Fibroblast of gingiva (primary cell): ENCODE results near the gene FOCAD.
"Not testable (repeated sequence)": the region's sequence is repeated elsewhere in the genome, so short reads cannot be mapped to it uniquely, and the experiment has no call there.

Experiments
- DNase-seq: peaks from one replicate; pipeline ENCODE4 v3.0.0-alpha.2; 2011; ENCODE audit warnings: low read depth

FOCAD gene

GRCh38 chr9:20973246-20973947 is 289.3 kb downstream of the FOCAD start:
- not testable (repeated sequence) for DNase-seq

- not testable (repeated sequence) for DNase-seq
These were observed 290.3 kb downstream of the FOCAD start for GRCh38 chr9:20974191-20974938.

DNA sequence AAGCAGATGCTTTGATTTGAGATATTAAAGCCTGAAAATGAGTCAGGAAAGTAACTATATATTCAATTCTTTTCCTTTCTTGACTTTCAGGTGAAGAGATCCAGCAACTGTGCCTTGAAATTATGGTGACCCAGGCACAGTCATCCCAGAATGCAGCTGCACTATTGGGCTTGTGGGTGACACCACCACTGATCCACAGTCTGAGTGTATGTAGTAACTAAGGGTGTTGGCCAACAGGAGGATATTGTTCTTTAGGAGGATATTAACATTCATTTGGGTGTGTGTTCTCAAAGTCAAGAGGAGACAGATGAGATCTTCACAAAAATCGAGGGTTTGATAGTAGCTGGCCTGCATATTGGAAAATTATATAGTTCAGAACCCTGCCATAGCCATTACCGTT is 294.2 kb downstream of the FOCAD start:
- no peak for DNase-seq

DNA sequence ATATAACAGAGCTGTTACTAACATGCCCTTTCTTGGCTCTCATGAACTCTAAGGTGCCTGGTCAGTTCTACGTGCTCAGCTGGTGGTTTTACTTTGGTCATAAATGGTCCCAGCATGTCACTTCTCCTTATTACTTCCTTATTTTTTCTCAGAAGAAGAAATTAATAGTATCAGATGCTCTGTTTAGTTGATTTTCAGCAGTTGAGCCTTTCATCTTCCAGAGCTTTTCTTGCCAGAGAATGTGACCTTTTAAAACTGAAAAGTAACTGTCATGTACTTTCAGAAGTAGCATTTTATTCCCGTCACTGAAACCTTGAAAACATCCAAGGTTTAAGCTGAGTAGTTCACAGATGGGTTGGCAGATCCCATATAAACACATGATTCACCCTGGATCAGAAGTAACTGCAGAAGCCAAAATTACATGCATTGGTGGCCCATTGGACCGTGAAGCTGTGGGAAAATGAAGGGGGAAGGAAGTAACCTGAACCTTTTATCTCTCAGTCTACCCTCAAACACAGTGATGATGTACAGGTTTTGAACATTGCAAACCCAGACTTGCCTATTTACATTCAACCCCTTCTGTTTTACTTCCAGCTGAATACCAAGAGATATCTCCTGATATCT is 296.9 kb downstream of the FOCAD start:
- DNase-seq, result peak; percentile 92

DNA sequence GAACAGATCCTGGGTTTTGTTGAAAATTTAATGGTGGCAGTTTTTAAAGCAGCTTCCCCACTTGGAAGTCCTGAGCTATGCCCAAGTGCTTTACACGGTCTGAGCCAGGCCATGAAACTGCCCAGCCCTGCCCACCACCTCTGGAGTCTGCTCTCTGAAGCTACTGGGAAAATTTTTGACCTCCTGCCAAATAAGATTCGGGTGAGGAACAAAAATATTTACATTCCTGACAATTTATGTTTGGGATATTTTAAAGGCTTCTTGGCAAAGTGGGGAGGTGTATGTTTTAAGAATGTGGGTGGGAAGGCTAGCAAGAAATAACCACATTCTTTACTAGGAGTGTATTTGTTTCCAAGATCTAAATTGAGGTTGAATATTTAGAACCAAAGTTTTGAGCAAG is 297.4 kb downstream of the FOCAD start:
- peak; percentile 92 for DNase-seq

- DNase-seq, result peak; percentile 65
These were observed 300.4 kb downstream of the FOCAD start for GRCh38 chr9:20984506-20984905.

GRCh38 chr9:20985851-20986600 is 302.0 kb downstream of the FOCAD start:
- DNase-seq, result no peak

GRCh38 chr9:20987521-20987920 is 303.5 kb downstream of the FOCAD start:
- DNase-seq, result no peak

- no peak for DNase-seq
These were observed 304.0 kb downstream of the FOCAD start for GRCh38 chr9:20988061-20988460.

- peak; percentile 72 for DNase-seq
These were observed 304.7 kb downstream of the FOCAD start for GRCh38 chr9:20988671-20989315.

DNA sequence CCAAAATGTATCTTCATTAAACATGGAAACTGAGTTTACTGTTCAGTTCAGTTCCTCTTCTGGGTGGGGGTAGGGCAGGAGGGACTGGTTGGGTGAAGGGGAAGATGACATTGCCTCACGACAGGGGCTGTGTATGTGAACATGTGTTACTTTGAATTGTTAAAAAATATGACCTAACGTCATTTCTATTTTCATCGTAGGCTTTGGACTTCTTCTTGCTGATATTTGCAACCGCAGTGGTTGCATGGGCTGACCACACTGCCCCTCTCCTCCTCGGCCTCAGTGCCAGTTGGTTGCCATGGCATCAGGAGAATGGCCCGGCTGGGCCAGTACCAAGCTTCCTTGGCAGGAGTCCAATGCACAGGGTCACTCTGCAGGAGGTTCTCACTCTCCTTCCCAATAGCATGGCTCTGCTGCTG is 305.9 kb downstream of the FOCAD start:
- DNase-seq, result no peak

- DNase-seq, result no peak
These were observed 306.8 kb downstream of the FOCAD start for GRCh38 chr9:20990867-20991266.

DNA sequence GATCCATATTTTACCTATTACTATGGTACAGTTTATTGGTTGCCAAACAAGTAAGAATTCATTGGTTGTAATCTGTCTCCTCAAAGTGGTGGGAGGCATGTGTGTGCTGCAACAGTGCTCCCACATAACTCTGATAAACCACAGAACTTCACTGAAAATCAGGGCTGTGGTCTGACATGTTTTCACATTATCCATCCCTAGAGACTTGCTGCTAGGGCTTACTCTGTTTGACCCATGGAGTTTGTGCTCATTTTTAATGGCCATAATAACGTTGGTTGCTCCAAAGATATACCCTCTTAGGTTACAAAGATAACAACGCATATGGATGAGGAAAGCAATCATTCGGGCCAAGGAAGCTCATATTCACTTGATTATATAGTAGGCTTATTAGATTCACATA is 310.4 kb downstream of the FOCAD start:
- DNase-seq, result no peak

- DNase-seq, result no peak
These were observed 311.6 kb downstream of the FOCAD start for GRCh38 chr9:20995616-20996015.

- no peak for DNase-seq
These were observed 312.8 kb downstream of the FOCAD start for GRCh38 chr9:20996809-20997208.

DNA sequence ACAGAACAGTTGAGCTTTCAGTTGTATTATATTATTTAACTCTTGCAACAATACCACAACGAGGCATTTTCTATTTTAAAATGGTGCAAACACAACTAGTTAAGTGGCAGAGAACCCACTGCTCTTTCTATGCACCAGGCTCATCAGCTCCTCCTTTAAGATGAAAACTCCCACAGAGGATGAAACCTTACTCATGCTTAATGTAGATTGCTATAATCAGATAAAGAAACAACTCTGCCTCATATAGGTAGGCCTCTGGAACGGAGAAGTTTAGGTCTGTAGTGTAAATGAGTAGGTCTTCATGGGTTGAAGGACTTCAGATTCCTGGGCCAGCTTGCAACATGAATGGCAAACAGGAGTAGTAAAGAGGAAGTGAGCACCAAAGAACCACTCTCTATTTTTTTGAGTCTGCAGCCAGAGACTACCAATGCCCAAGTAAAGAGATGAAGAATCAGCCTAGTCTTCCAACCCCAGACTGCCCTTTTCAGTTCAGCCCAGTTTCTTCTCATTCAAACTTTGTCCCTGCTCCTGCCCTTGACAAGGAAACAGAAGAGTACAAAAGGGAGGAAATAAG is 313.5 kb downstream of the FOCAD start:
- no peak for DNase-seq

GRCh38 chr9:21001581-21001980 is 317.5 kb downstream of the FOCAD start:
- no peak for DNase-seq

DNA sequence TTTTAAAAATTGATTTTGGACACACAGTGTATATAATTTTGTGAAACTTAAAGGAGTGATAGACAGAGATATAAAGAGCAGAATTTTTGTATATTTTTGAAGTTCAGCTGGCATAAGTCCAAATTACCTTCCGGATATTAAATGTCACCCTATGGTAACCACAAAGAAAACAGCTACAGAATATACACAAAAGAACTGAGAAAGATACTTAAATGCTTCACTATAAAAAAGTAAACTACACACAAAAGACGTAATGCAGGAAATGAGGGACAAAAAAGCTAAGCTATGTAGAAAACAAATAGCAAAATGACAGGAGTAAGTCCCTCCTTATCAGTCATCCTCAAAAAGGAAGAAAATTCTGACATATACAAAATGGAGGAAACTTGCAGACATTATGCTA is 318.0 kb downstream of the FOCAD start:
- DNase-seq, result no peak

- DNase-seq, result peak; percentile 45
These were observed 331.2 kb downstream of the FOCAD start for GRCh38 chr9:21015129-21015815.

- no peak for DNase-seq
These were observed 331.9 kb downstream of the FOCAD start for GRCh38 chr9:21015995-21016394.
